OCI-LY3 (cell line): ENCODE results near the gene CSNK1A1.

ENCODE experiments used
- H2AFZ ChIP-seq: fragments of 200-600, 300-600 bp; shearing (Covaris generic); 2 replicates; pipeline ENCODE4 v1.6.0; 2014; ENCODE audit warnings: antibody characterized with exemption, low read depth, low read length
- H3K27ac ChIP-seq: fragments of 200-600, 300-600 bp; sonication (generic); 2 replicates; pipeline ENCODE4 v1.5.1; 2014; ENCODE audit warnings: mild to moderate bottlenecking, low read length, moderate library complexity, mixed read lengths
- H3K27me3 ChIP-seq: fragments of 200-600, 300-600 bp; sonication (generic); 2 replicates; pipeline ENCODE4 v1.6.1; 2014; ENCODE audit warnings: low read depth, low read length, mixed read lengths
- H3K36me3 ChIP-seq: fragments of 200-600, 300-600 bp; sonication (generic); replicated peaks from 2 replicates; pipeline ENCODE3; 2014; ENCODE audit warnings: low read depth, low read length, mixed read lengths
- H3K4me1 ChIP-seq: fragments of 300-600, 200-600 bp; sonication (generic); 2 replicates; pipeline ENCODE4 v1.6.1; 2014; ENCODE audit warnings: low read length, mixed read lengths
- H3K4me2 ChIP-seq: fragments of 200-600, 300-600 bp; sonication (generic); 2 replicates; pipeline ENCODE4 v1.6.1; 2014; ENCODE audit warnings: low read length, mixed read lengths
- H3K4me3 ChIP-seq: fragments of 300-600, 200-600 bp; sonication (generic); 2 replicates; pipeline ENCODE4 v1.5.1; 2014; ENCODE audit warnings: antibody characterized with exemption, mild to moderate bottlenecking, low read length, moderate library complexity
- H3K79me2 ChIP-seq: fragments of 300-600, 200-600 bp; shearing (Covaris generic); 2 replicates; pipeline ENCODE4 v1.6.1; 2014; ENCODE audit warnings: mild to moderate bottlenecking, low read length, mixed read lengths
- H3K9ac ChIP-seq: fragments of 300-600, 200-600 bp; shearing (Covaris generic); 2 replicates; pipeline ENCODE4 v1.6.0; 2014; ENCODE audit warnings: mild to moderate bottlenecking, low read length, moderate library complexity
- H3K9me3 ChIP-seq: fragments of 200-600, 300-600 bp; shearing (Covaris generic); 2 replicates; pipeline ENCODE4 v1.6.1; 2014; ENCODE audit warnings: low read length, mixed read lengths; ENCODE audit not compliant: insufficient read depth
- H4K20me1 ChIP-seq: fragments of 200-600, 300-600 bp; sonication (generic); 2 replicates; pipeline ENCODE4 v1.6.1; 2016; ENCODE audit warnings: low read length, mixed read lengths; ENCODE audit not compliant: insufficient read depth
- EZH2phosphoT487 ChIP-seq: fragments of 200-600 bp; shearing (Covaris generic); IDR thresholded peaks from 2 replicates; pipeline ENCODE4 v1.6.1; 2018; ENCODE audit warnings: antibody characterized with exemption, mixed run types, low read depth
- TF ChIP-seq, protein P1 (sequence below): fragments of 200-600, 300-600 bp; sonication (generic); IDR thresholded peaks from 2 replicates; pipeline ENCODE4 v1.5.1; 2014; ENCODE audit warnings: antibody characterized with exemption, low read length, low read depth

CSNK1A1 gene

DNA sequence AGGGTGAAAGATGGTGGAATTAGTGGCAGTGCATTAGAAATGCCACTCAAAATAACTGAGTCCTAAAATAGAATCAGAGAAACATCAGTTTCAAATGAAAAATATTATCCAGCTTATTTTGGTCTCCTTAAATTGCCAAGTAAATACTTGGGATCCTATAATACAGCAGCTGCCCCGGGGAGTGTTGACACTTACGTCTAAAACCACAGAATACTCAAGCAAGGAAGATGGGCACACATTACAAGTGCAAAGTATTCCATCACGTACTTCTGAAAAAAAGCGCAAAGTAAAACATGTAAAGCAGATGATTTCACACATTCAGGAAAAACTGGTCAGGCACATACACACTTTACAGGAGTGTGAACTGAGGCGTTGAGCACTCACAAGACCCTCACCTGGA is 27.7 kb upstream of the CSNK1A1 start:
- no peak overlapping the region for H3K9ac ChIP-seq
- H3K4me3 ChIP-seq = no peak overlapping the region
- no peak overlapping the region for H3K4me2 ChIP-seq
- H2AFZ ChIP-seq = no peak overlapping the region
- no peak overlapping the region for H3K27ac ChIP-seq
- TF ChIP-seq, protein P1, sequence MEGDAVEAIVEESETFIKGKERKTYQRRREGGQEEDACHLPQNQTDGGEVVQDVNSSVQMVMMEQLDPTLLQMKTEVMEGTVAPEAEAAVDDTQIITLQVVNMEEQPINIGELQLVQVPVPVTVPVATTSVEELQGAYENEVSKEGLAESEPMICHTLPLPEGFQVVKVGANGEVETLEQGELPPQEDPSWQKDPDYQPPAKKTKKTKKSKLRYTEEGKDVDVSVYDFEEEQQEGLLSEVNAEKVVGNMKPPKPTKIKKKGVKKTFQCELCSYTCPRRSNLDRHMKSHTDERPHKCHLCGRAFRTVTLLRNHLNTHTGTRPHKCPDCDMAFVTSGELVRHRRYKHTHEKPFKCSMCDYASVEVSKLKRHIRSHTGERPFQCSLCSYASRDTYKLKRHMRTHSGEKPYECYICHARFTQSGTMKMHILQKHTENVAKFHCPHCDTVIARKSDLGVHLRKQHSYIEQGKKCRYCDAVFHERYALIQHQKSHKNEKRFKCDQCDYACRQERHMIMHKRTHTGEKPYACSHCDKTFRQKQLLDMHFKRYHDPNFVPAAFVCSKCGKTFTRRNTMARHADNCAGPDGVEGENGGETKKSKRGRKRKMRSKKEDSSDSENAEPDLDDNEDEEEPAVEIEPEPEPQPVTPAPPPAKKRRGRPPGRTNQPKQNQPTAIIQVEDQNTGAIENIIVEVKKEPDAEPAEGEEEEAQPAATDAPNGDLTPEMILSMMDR = no peak
- no peak for TF ChIP-seq EZH2phosphoT487
- no peaks in the 10 kb centered on the region for H3K36me3 ChIP-seq
- H3K4me1 ChIP-seq = peaks cover 7% of the 10 kb centered on the region; the same call in 1 of the 2 replicates
- no peaks in the 10 kb centered on the region for H3K9me3 ChIP-seq
- no peaks in the 10 kb centered on the region; the same call in 1 of the 2 replicates for H3K27me3 ChIP-seq
- H3K79me2 ChIP-seq = no peaks in the 10 kb centered on the region
- H4K20me1 ChIP-seq = no peaks in the 10 kb centered on the region

GRCh38 chr5:149576021-149576420 is 24.8 kb upstream of the CSNK1A1 start:
- Histone ChIP-seq H3K27me3 (no peaks in the 10 kb centered on the region; the same call in 1 of the 2 replicates), H3K9ac (no peak overlapping the region), H3K36me3 (no peaks in the 10 kb centered on the region), H4K20me1 (no peaks in the 10 kb centered on the region), H3K79me2 (no peaks in the 10 kb centered on the region), H3K27ac (no peak overlapping the region), H2AFZ (no peak overlapping the region), H3K4me3 (no peak overlapping the region), H3K4me2 (no peak overlapping the region), H3K4me1 (peaks cover 5% of the 10 kb centered on the region; the same call in 1 of the 2 replicates), H3K9me3 (no peaks in the 10 kb centered on the region)
- TF ChIP-seq EZH2phosphoT487 = no peak
- TF ChIP-seq, protein P1 = no peak

GRCh38 chr5:149575131-149575530 is 23.9 kb upstream of the CSNK1A1 start:
- TF ChIP-seq EZH2phosphoT487 = no peak
- TF ChIP-seq, protein P1 = no peak
- H3K27ac ChIP-seq = no peak overlapping the region

DNA sequence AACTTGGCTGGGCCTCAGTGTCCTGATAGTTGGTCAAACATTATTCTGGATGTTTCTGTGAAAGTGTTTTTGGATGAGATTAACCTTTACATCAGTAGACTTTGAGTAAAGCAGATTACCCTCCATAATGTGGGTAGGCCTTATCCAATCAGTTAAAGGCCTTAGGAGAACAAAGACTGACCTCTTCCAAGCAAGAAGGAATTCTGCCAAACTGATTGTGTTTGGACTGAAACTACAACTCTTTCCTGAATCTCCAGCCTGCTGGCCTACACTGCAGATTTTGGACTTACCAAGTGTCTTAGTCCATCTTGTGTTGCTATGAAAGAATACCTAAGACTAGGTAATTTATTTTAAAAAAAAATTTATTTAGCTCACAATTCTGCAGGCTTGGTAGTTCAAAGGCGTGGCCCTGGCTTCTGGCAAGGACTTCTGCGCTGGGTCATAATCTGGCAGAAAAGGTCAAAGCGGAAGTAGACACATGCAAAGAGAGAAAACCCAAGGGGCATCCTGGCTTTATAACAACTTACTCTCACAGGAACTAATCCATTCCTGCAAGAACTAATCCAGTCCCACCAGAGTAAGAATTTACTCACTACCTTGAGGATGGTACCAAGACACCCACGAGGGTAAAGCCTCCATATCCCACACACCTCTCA is 21.5 kb upstream of the CSNK1A1 start:
- no peak overlapping the region for H3K4me3 ChIP-seq
- H3K9me3 ChIP-seq = no peaks in the 10 kb centered on the region
- H3K4me1 ChIP-seq = peaks cover 2% of the 10 kb centered on the region; the same call in 1 of the 2 replicates
- H3K79me2 ChIP-seq = no peaks in the 10 kb centered on the region
- TF ChIP-seq, protein P1 = no peak
- TF ChIP-seq EZH2phosphoT487 = no peak
- no peaks in the 10 kb centered on the region for H3K27me3 ChIP-seq
- no peak overlapping the region for H3K4me2 ChIP-seq
- no peaks in the 10 kb centered on the region for H3K36me3 ChIP-seq
- no peaks in the 10 kb centered on the region for H4K20me1 ChIP-seq
- no peak overlapping the region for H3K27ac ChIP-seq
- no peak overlapping the region for H3K9ac ChIP-seq
- H2AFZ ChIP-seq = no peak overlapping the region

More at GRCh38 chr5:149575131-149575530, 23.9 kb upstream of the CSNK1A1 start:
- H3K79me2 ChIP-seq = no peaks in the 10 kb centered on the region
- H3K9me3 ChIP-seq = no peaks in the 10 kb centered on the region
- no peak overlapping the region for H3K9ac ChIP-seq
- H3K4me2 ChIP-seq = no peak overlapping the region
- H3K4me1 ChIP-seq = peaks cover 2% of the 10 kb centered on the region; the same call in 1 of the 2 replicates
- no peak overlapping the region for H2AFZ ChIP-seq
- no peaks in the 10 kb centered on the region for H3K27me3 ChIP-seq
- H3K36me3 ChIP-seq = no peaks in the 10 kb centered on the region
- H3K4me3 ChIP-seq = no peak overlapping the region
- H4K20me1 ChIP-seq = no peaks in the 10 kb centered on the region
